Hepatocyte (in vitro differentiated cells): ENCODE data around the gene HSF5. TPM values are rescaled to one million over a fixed set of nuclear protein-coding genes. Genes with fewer than 3 reads are reported as not detected.

Experiments
- DNase-seq: peaks from one replicate; pipeline ENCODE4 v3.0.0-alpha.2; 2016; ENCODE audit warnings: low spot score
- H2AFZ ChIP-seq: fragments of 200-600 bp; sonication (generic); 2 replicates; pipeline ENCODE4 v1.6.0; 2016; ENCODE audit warnings: antibody characterized with exemption, mild to moderate bottlenecking
- H3K27ac ChIP-seq: fragments of 200-600 bp; sonication (generic); 2 replicates; pipeline ENCODE4 v1.5.1; 2016; ENCODE audit warnings: mild to moderate bottlenecking
- H3K27me3 ChIP-seq: fragments of 200-600 bp; sonication (generic); 2 replicates; pipeline ENCODE4 v1.6.1; 2016
- H3K36me3 ChIP-seq: fragments of 200-600 bp; sonication (generic); replicated peaks from 2 replicates; pipeline ENCODE4 v1.5.1; 2016; ENCODE audit warnings: low read depth; ENCODE audit not compliant: insufficient read depth
- H3K4me1 ChIP-seq: fragments of 200-600 bp; sonication (generic); 2 replicates; pipeline ENCODE4 v1.5.1; 2016; ENCODE audit warnings: mild to moderate bottlenecking, moderate library complexity; ENCODE audit not compliant: insufficient read depth
- H3K4me2 ChIP-seq: fragments of 200-600 bp; sonication (generic); 2 replicates; pipeline ENCODE4 v1.6.0; 2016
- H3K4me3 ChIP-seq: fragments of 200-600 bp; sonication (generic); 2 replicates; pipeline ENCODE4 v1.5.1; 2016; ENCODE audit warnings: mild to moderate bottlenecking
- H3K79me2 ChIP-seq: fragments of 200-600 bp; sonication (generic); 2 replicates; pipeline ENCODE4 v1.6.0; 2017; ENCODE audit warnings: mild to moderate bottlenecking
- H3K9me2 ChIP-seq: fragments of 200-600 bp; sonication (generic); replicated peaks from 2 replicates; pipeline ENCODE4 v1.6.0; 2017; ENCODE audit warnings: mild to moderate bottlenecking; ENCODE audit not compliant: insufficient read depth
- H3K9me3 ChIP-seq: fragments of 200-600 bp; sonication (generic); 2 replicates; pipeline ENCODE4 v1.5.1; 2016; ENCODE audit warnings: low read depth, mild to moderate bottlenecking
- H4K20me1 ChIP-seq: fragments of 200-600 bp; sonication (generic); 2 replicates; pipeline ENCODE4 v1.6.0; 2016; ENCODE audit warnings: mild to moderate bottlenecking; ENCODE audit not compliant: insufficient read depth, poor library complexity, severe bottlenecking
- EZH2 ChIP-seq: fragments of 200-600 bp; sonication (generic); IDR thresholded peaks from 2 replicates; pipeline ENCODE4 v1.6.1; 2016; ENCODE audit warnings: antibody characterized with exemption, mild to moderate bottlenecking, borderline replicate concordance
- EZH2phosphoT487 ChIP-seq: fragments of 200-600 bp; sonication (generic); IDR thresholded peaks from one replicate; pipeline ENCODE4 v1.6.1; 2018; ENCODE audit warnings: antibody characterized with exemption, mild to moderate bottlenecking, low read depth, moderate library complexity; ENCODE audit not compliant: unreplicated experiment, severe bottlenecking
- WGBS: methylation state at CpG from one replicate; pipeline ENCODE4 v1.1.6; 2016; ENCODE audit warnings: low lambda C conversion rate; ENCODE audit errors: missing lambda C conversion rate; 5-methylcytosine and 5-hydroxymethylcytosine counted together
- polyA plus RNA-seq: library from polyadenylated mRNA; unstranded; fragments of >200 nt; fragmentation: Nextera tagmentation; extraction: Ambion mirVana; gene quantifications from 2 replicates; pipeline ENCODE4 v1.2.1, GENCODE V29; 2016
- total RNA-seq: library from RNA; depleted of rRNA; stranded (reverse); fragments of >200 nt; gene quantifications from 2 replicates; pipeline ENCODE4 v1.2.3, GENCODE V29; 2014
- TF ChIP-seq, protein P1 (sequence below): fragments of 200-600 bp; sonication (generic); IDR thresholded peaks from 2 replicates; pipeline ENCODE4 v1.5.1; 2016; ENCODE audit warnings: antibody characterized with exemption, mild to moderate bottlenecking; ENCODE audit not compliant: poor library complexity

HSF5 gene
- total and polyA plus RNA-seq, 2 experiments from 2014 or later = 0.03 TPM; not detected in 1

DNA sequence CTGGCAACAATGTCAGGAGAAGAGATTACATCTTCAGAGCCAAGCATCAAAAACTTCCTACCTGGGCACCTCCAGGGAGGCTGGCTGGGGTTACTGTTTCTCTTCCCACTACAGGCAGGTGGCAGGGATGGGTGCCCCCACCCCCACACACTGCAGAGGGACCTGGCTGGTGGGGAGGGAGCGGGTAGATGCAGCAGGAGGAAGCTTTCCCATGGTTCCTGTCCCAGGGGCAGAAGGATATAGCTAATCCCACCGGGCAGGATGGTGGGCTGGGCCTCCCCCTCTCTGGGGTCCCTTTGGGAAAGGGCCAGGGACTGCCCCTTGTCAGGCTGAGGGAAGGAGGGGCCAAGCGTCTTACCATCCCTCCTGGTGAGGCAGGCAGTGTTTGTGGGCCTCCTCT, 42.9 kb upstream of the HSF5 start:
- no peaks in the 10 kb centered on the region for H3K79me2 ChIP-seq
- peak overlapping the region; percentile 97 for H3K4me2 ChIP-seq
- peaks cover 2% of the 10 kb centered on the region for H3K4me1 ChIP-seq
- peaks cover 23% of the 10 kb centered on the region for H3K27me3 ChIP-seq
- no peak overlapping the region for H3K4me3 ChIP-seq
- TF ChIP-seq, protein P1, sequence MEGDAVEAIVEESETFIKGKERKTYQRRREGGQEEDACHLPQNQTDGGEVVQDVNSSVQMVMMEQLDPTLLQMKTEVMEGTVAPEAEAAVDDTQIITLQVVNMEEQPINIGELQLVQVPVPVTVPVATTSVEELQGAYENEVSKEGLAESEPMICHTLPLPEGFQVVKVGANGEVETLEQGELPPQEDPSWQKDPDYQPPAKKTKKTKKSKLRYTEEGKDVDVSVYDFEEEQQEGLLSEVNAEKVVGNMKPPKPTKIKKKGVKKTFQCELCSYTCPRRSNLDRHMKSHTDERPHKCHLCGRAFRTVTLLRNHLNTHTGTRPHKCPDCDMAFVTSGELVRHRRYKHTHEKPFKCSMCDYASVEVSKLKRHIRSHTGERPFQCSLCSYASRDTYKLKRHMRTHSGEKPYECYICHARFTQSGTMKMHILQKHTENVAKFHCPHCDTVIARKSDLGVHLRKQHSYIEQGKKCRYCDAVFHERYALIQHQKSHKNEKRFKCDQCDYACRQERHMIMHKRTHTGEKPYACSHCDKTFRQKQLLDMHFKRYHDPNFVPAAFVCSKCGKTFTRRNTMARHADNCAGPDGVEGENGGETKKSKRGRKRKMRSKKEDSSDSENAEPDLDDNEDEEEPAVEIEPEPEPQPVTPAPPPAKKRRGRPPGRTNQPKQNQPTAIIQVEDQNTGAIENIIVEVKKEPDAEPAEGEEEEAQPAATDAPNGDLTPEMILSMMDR = no peak
- no peak for TF ChIP-seq EZH2phosphoT487
- no peak for TF ChIP-seq EZH2
- DNase-seq = no peak
- no peak overlapping the region for H2AFZ ChIP-seq
- no peak overlapping the region for H3K27ac ChIP-seq
- H3K9me2 ChIP-seq = no peaks in the 10 kb centered on the region
- H3K9me3 ChIP-seq = no peaks in the 10 kb centered on the region
- no peaks in the 10 kb centered on the region for H4K20me1 ChIP-seq
- no peaks in the 10 kb centered on the region for H3K36me3 ChIP-seq
- 42% methylated on average over 3 of the region's 3 CpGs for WGBS

DNA sequence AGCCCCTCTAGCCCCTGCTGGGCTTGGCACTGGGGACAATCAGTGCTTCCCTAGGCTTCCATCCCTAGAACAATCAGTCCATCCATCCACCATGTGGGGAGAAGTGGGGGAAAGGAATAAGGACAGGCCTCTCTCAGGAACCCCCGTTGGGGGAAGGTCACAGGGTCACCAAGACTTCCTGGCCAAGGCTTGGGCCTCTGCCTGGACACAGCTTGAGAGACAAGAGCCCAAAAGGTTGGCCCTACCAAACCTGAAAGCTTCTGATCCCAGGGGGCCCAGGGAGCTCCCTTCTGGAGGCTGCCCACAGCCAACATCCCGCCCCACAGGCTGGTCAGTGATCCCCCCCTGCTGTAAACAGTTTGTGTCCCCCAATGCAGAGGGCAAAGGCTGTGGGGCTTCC, 42.4 kb upstream of the HSF5 start:
- no peak overlapping the region for H3K27ac ChIP-seq
- 88% methylated on average over 2 of the region's 2 CpGs for WGBS

DNA sequence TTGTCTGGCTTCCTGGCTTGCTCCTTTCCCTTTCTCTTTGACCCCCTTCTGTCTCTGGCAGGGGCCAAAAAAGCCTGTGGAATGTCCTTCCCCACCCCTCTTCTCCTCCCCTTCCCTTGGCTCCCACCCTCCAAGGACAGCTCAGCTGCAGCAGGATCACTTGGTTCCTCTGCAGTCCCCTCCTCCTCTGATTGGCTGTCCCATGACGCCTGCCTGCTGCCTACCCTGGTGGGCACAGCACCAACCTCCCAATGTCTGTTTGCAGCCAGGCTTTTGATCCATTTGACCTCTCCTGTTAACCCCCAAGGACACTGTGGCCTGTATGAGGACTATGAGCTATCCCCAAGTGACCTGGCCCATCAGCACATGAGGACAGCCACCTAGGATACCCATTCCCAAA, 41.1 kb upstream of the HSF5 start:
- 54% methylated on average over 1 of the region's 1 CpG for WGBS
- no peaks in the 10 kb centered on the region for H3K9me3 ChIP-seq
- H4K20me1 ChIP-seq = no peaks in the 10 kb centered on the region
- H3K4me1 ChIP-seq = peaks cover 12% of the 10 kb centered on the region
- TF ChIP-seq, protein P1 = no peak
- TF ChIP-seq EZH2 = no peak
- TF ChIP-seq EZH2phosphoT487 = no peak
- H3K27me3 ChIP-seq = peaks cover 23% of the 10 kb centered on the region
- H3K27ac ChIP-seq = no peak overlapping the region
- no peaks in the 10 kb centered on the region for H3K36me3 ChIP-seq
- H3K4me3 ChIP-seq = no peak overlapping the region
- no peak for DNase-seq
- no peaks in the 10 kb centered on the region for H3K79me2 ChIP-seq
- H3K4me2 ChIP-seq = no peak overlapping the region
- no peak overlapping the region for H2AFZ ChIP-seq
- no peaks in the 10 kb centered on the region for H3K9me2 ChIP-seq

More for the DNA sequence above, 42.4 kb upstream of the HSF5 start:
- no peaks in the 10 kb centered on the region for H3K9me2 ChIP-seq
- peaks cover 23% of the 10 kb centered on the region for H3K27me3 ChIP-seq
- no peak overlapping the region for H3K4me2 ChIP-seq
- H2AFZ ChIP-seq = no peak overlapping the region
- peaks cover 3% of the 10 kb centered on the region for H3K4me1 ChIP-seq
- H4K20me1 ChIP-seq = no peaks in the 10 kb centered on the region
- H3K9me3 ChIP-seq = no peaks in the 10 kb centered on the region
- TF ChIP-seq EZH2phosphoT487 (no peak), EZH2 (no peak)
- TF ChIP-seq, protein P1 = no peak
- no peaks in the 10 kb centered on the region for H3K79me2 ChIP-seq
- H3K36me3 ChIP-seq = no peaks in the 10 kb centered on the region
- DNase-seq = no peak
- no peak overlapping the region for H3K4me3 ChIP-seq

DNA sequence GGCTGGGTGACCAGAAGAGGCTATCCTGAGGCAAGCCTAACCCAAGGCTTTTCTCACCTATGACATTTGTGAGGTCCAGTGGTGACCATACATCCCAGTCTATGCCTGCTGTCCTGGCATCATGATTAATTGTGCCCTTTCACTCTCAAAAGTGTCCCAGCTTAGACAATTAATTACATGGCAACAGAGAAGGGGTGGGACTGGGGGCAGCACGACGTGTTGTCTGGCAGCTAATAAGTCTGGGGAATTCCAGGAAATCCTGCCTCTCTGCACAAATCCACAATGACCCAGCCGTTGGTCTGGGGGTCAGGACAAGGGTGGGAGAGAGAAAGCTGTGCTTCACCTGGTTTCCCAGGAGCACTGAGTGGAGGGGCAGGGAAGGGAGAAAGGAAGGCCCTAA, 40.2 kb upstream of the HSF5 start:
- Histone ChIP-seq H3K79me2 (no peaks in the 10 kb centered on the region), H3K9me3 (no peaks in the 10 kb centered on the region), H3K27me3 (peaks cover 23% of the 10 kb centered on the region), H3K9me2 (no peaks in the 10 kb centered on the region), H3K4me2 (no peak overlapping the region), H3K27ac (no peak overlapping the region), H4K20me1 (no peaks in the 10 kb centered on the region), H3K36me3 (no peaks in the 10 kb centered on the region), H3K4me3 (no peak overlapping the region), H2AFZ (no peak overlapping the region), H3K4me1 (peaks cover 12% of the 10 kb centered on the region)
- WGBS = 62% methylated on average over 3 of the region's 3 CpGs
- no peak for DNase-seq
- no peak for TF ChIP-seq EZH2phosphoT487
- no peak for TF ChIP-seq EZH2
- TF ChIP-seq, protein P1 = no peak
